Activated CD8-positive, alpha-beta memory T cell treated with anti-CD3 and anti-CD28 coated beads, Interleukin-2, amount 50 U/mL, for 1 hour (primary cell): Measurements from ENCODE around the gene IFT27.
"Not testable (repeated sequence)": the region's sequence is repeated elsewhere in the genome, so short reads cannot be mapped to it uniquely, and the experiment has no call there.

Experiments
- DNase-seq: peaks from one replicate; pipeline ENCODE4 v3.0.0-alpha.2; 2020; ENCODE audit errors: extremely low read depth

IFT27 gene

GRCh38 chr22:36765131-36765942, 10.6 kb downstream of the IFT27 start:
- DNase-seq = no peak

GRCh38 chr22:36764641-36765040, 11.3 kb downstream of the IFT27 start:
- DNase-seq = no peak

- no peak for DNase-seq
These were observed 11.9 kb downstream of the IFT27 start for GRCh38 chr22:36764060-36764459.

GRCh38 chr22:36763576-36763975, 12.3 kb downstream of the IFT27 start:
- no peak for DNase-seq

GRCh38 chr22:36762687-36763260, 13.1 kb downstream of the IFT27 start:
- no peak for DNase-seq

- DNase-seq = no peak
These were observed 14.2 kb downstream of the IFT27 start for GRCh38 chr22:36761553-36762240.

GRCh38 chr22:36760786-36761185, 15.1 kb downstream of the IFT27 start:
- no peak for DNase-seq

GRCh38 chr22:36759481-36760159, 16.3 kb downstream of the IFT27 start:
- DNase-seq = no peak

- no peak for DNase-seq
These were observed 17.1 kb downstream of the IFT27 start for GRCh38 chr22:36758792-36759271.

GRCh38 chr22:36757668-36758211, 18.2 kb downstream of the IFT27 start:
- peak; percentile 18 for DNase-seq

- no peak for DNase-seq
These were observed 18.9 kb downstream of the IFT27 start for GRCh38 chr22:36756746-36757655.

- no peak for DNase-seq
These were observed 19.9 kb downstream of the IFT27 start for GRCh38 chr22:36756031-36756430.

GRCh38 chr22:36755316-36755715, 20.6 kb downstream of the IFT27 start:
- no peak for DNase-seq

GRCh38 chr22:36754881-36755280, 21.0 kb downstream of the IFT27 start:
- not testable (repeated sequence) for DNase-seq

GRCh38 chr22:36753916-36754315, 22.0 kb downstream of the IFT27 start:
- no peak for DNase-seq

- DNase-seq = no peak
These were observed 22.7 kb downstream of the IFT27 start for GRCh38 chr22:36753120-36753802.

- no peak for DNase-seq
These were observed 29.4 kb downstream of the IFT27 start for GRCh38 chr22:36746375-36746970.

- no peak for DNase-seq
These were observed 30.5 kb downstream of the IFT27 start for GRCh38 chr22:36745301-36745995.

GRCh38 chr22:36744791-36745190, 31.1 kb downstream of the IFT27 start:
- DNase-seq = no peak
